Spleen (tissue), 7 donors: ENCODE results near the gene RFTN1.

Source experiments
- POLR2A ChIP-seq, 3 donors: fragments of 450-650 bp; IDR thresholded peaks; one replicate each; pipeline ENCODE4 v1.5.1; 2017; ENCODE audit warnings: antibody characterized with exemption in 3 of 3, mild to moderate bottlenecking in 1 of 3
- TF ChIP-seq, protein P1 (sequence below), 11 experiments: fragments of 200-600 bp in 7 of 11; fragments of 450-650 bp in 4 of 11; sonication (generic) in 4 of 11; IDR thresholded peaks in 8 of 11; conservative IDR thresholded peaks in 3 of 11; 1 replicate in 7 of 11; 2 replicates in 4 of 11; pipeline versions ENCODE4 v1.4.0 to v1.8.0; 2016 to 2021; ENCODE audit warnings: antibody characterized with exemption in 11 of 11, inconsistent platforms in 4 of 11, mild to moderate bottlenecking in 1 of 11
- donor health status: DM: no; HTN: no; CAD: no; lungs with moderate emphysema.
- donor health status: DM: no; HTN: no; CAD: no.
- donor health status: DM: no; HTN: no; CAD: no.

DNA sequence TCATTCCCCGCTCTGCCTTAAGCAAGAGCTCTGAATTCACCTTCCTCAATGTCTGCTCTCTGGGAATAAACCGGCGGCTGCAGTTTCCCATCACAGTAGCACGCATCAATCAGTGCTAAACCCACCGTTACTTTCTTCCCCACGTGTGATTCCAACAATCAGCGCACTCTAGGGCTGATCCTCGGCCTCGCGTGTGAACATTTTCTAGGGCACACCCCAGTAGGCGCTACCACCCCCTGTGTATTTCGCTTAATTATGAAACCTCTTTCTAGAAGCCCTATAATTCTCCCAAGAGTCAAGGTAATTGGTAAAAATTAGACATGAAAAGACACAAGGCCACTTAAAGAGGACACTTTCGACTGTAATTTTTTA lies 87.5 kb downstream of the RFTN1 start:
- TF ChIP-seq POLR2A (IDR thresholded peaks at IDR 0.05), result no peak
- TF ChIP-seq, protein P1, sequence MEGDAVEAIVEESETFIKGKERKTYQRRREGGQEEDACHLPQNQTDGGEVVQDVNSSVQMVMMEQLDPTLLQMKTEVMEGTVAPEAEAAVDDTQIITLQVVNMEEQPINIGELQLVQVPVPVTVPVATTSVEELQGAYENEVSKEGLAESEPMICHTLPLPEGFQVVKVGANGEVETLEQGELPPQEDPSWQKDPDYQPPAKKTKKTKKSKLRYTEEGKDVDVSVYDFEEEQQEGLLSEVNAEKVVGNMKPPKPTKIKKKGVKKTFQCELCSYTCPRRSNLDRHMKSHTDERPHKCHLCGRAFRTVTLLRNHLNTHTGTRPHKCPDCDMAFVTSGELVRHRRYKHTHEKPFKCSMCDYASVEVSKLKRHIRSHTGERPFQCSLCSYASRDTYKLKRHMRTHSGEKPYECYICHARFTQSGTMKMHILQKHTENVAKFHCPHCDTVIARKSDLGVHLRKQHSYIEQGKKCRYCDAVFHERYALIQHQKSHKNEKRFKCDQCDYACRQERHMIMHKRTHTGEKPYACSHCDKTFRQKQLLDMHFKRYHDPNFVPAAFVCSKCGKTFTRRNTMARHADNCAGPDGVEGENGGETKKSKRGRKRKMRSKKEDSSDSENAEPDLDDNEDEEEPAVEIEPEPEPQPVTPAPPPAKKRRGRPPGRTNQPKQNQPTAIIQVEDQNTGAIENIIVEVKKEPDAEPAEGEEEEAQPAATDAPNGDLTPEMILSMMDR (IDR thresholded peaks at IDR 0.05 in 8 of 11, conservative IDR thresholded peaks at IDR 0.05 in 3 of 11), result no peak
